HepG2 (cell line): ENCODE measurements around the gene SCFD2. TPM values are rescaled to one million over a fixed set of nuclear protein-coding genes. Genes with fewer than 3 reads are reported as not detected.

ENCODE experiments used
- ATAC-seq: fragments of 200-7000 bp; cut with Tn5 transposase; 3 replicates; pipeline ENCODE4 v1.9.1; 2020; ENCODE audit warnings: mild to moderate bottlenecking, moderate library complexity
- BruUV-seq: library from RNA; stranded (reverse); fragments of 400-500 nt; replicated peaks from 2 replicates; lab custom pipeline; 2021; lab: Mats Ljungman, UMichigan
- CTCF ChIA-PET: fragments of 300-600 bp; formaldehyde crosslinking; extraction: SDS; loops from one replicate; lab custom pipeline; 2021; ENCODE audit warnings: low total read pairs, inconsistent platforms, low intra/inter-chr PET ratio; lab: Yijun Ruan, JAX
- POLR2A ChIA-PET: fragments of 350-600 bp; sonication (Branson Sonifier 250); formaldehyde crosslinking; loops from one replicate; lab custom pipeline; 2020; ENCODE audit warnings: antibody characterized with exemption, inconsistent platforms; lab: Yijun Ruan, JAX
- DNase-seq: peaks from one replicate; pipeline ENCODE4 v3.0.0-alpha.2; 2015; ENCODE audit warnings: low spot score
- FAIRE-seq: peaks from 3 replicates; lab custom pipeline; 2011; peaks lifted over from hg19 to GRCh38; lab: Jason Lieb, UNC
- H2AFZ ChIP-seq: one replicate; pipeline ENCODE4 v1.6.1; 2011; ENCODE audit warnings: low read length, inconsistent platforms
- H3K27ac ChIP-seq: fragments of 300-600 bp; 3 replicates; pipeline ENCODE4 v1.8.0; 2011; ENCODE audit warnings: mixed run types, mild to moderate bottlenecking, mixed read lengths, low read length, inconsistent platforms; ENCODE audit not compliant: insufficient read depth; ENCODE audit errors: extremely low read length
- H3K27me3 ChIP-seq, 2 experiments: fragments of 200-600 bp in 1 of 2; 2 replicates in 1 of 2; 3 replicates in 1 of 2; pipeline versions ENCODE4 v1.6.0 to v1.8.0; 2011; ENCODE audit warnings: low read length in 2 of 2, mild to moderate bottlenecking in 2 of 2, moderate library complexity in 2 of 2, inconsistent platforms in 1 of 2; ENCODE audit not compliant: insufficient read depth in 2 of 2, control insufficient read depth in 1 of 2
- H3K36me3 ChIP-seq, 2 experiments: fragments of 200-600 bp in 1 of 2; replicated peaks in 1 of 2; 2 replicates in 1 of 2; 3 replicates in 1 of 2; pipeline versions ENCODE4 v1.5.1 to v1.8.0; 2011; ENCODE audit warnings: low read length in 2 of 2, inconsistent platforms in 1 of 2; ENCODE audit not compliant: insufficient read depth in 2 of 2, control insufficient read depth in 1 of 2
- H3K4me1 ChIP-seq: 2 replicates; pipeline ENCODE4 v1.5.1; 2012; ENCODE audit warnings: low read length, inconsistent platforms; ENCODE audit not compliant: insufficient read depth
- H3K4me2 ChIP-seq: 2 replicates; pipeline ENCODE4 v1.6.0; 2011; ENCODE audit warnings: low read depth, low read length, inconsistent platforms
- H3K4me3 ChIP-seq, 3 experiments: fragments of 200-600 bp in 1 of 3; sonication (generic), shearing (Covaris generic) in 1 of 3; replicated peaks in 1 of 3; 2 replicates each; pipeline ENCODE4 v1.5.1; 2011 to 2016; ENCODE audit warnings: low read length in 3 of 3, inconsistent platforms in 2 of 3, low read depth in 2 of 3, mild to moderate bottlenecking in 2 of 3, control low read depth in 1 of 3, mixed read lengths in 1 of 3; ENCODE audit not compliant: insufficient read depth in 1 of 3
- H3K79me2 ChIP-seq: one replicate; pipeline ENCODE4 v1.6.1; 2011; ENCODE audit warnings: low read length, inconsistent platforms; ENCODE audit not compliant: insufficient read depth
- H3K9ac ChIP-seq: 2 replicates; pipeline ENCODE4 v1.6.0; 2011; ENCODE audit warnings: mild to moderate bottlenecking, low read depth, low read length, inconsistent platforms; ENCODE audit not compliant: insufficient read depth
- H3K9me3 ChIP-seq: 2 replicates; pipeline ENCODE4 v1.5.1; 2012; ENCODE audit warnings: mild to moderate bottlenecking, low read length
- H4K20me1 ChIP-seq: 2 replicates; pipeline ENCODE4 v1.6.0; 2011; ENCODE audit warnings: inconsistent platforms, mild to moderate bottlenecking, low read length, moderate library complexity; ENCODE audit not compliant: insufficient read depth
- FOSL1 ChIP-seq: sonication (generic); formaldehyde crosslinking; IDR thresholded peaks from 2 replicates; pipeline ENCODE4 v1.9.0; 2021; ENCODE audit warnings: missing genetic modification reagents, borderline replicate concordance
- GATAD2A ChIP-seq: IDR thresholded peaks from 2 replicates; pipeline ENCODE4 v1.6.1; 2016
- IKZF5 ChIP-seq: IDR thresholded peaks from 2 replicates; pipeline ENCODE4 v1.6.1; 2018; ENCODE audit warnings: missing genetic modification reagents, mild to moderate bottlenecking, missing compliant biosample characterization
- MTA3 ChIP-seq: sonication (generic); formaldehyde crosslinking; IDR thresholded peaks from 2 replicates; pipeline ENCODE4 v1.4.0; 2020; ENCODE audit warnings: missing genetic modification reagents
- POGZ ChIP-seq: sonication (generic); formaldehyde crosslinking; IDR thresholded peaks from 2 replicates; pipeline ENCODE4 v1.4.0; 2020; ENCODE audit warnings: mild to moderate bottlenecking, missing genetic modification reagents
- SP2 ChIP-seq: sonication (generic); formaldehyde crosslinking; IDR thresholded peaks from 2 replicates; pipeline ENCODE4 v1.5.1; 2020; ENCODE audit warnings: mild to moderate bottlenecking, missing genetic modification reagents
- TFE3 ChIP-seq: IDR thresholded peaks from 2 replicates; pipeline ENCODE4 v1.6.1; 2016
- ZFP62 ChIP-seq: sonication (generic); formaldehyde crosslinking; IDR thresholded peaks from 2 replicates; pipeline ENCODE4 v1.4.0; 2020; ENCODE audit warnings: missing genetic modification reagents
- ZFY ChIP-seq: sonication (generic); formaldehyde crosslinking; IDR thresholded peaks from 2 replicates; pipeline ENCODE4 v1.4.0; 2020; ENCODE audit warnings: missing genetic modification reagents
- WGBS: methylation state at CpG from one replicate; pipeline ENCODE4 v1.1.6; 2017; ENCODE audit warnings: low lambda C conversion rate; 5-methylcytosine and 5-hydroxymethylcytosine counted together
- in situ Hi-C: cut with HindIII; loops from 2 replicates; pipeline ENCODE4 v1.10.0; 2017; ENCODE audit warnings: low pct_unique_long_range_greater_than_20kb; ENCODE audit not compliant: extremely low pct_ligation_motif_present
- intact Hi-C: fragments of 100-400 bp; cut with micrococcal nuclease; formaldehyde crosslinking; loops from one replicate; pipeline ENCODE4 v1.10.0; 2022; ENCODE audit not compliant: unreplicated experiment
- polyA plus RNA-seq, 8 experiments: library from polyadenylated mRNA; depleted of rRNA in 3 of 8; stranded (reverse) in 7 of 8; unstranded in 1 of 8; fragments of >200 nt; fragmentation: Illumina TruSeq in 4 of 8; extraction: Trizol in 4 of 8; gene quantifications; 2 replicates each; pipeline versions ENCODE4 v1.2.1 to v1.2.3, GENCODE V29; 2011 to 2016; ENCODE audit warnings: low read depth in 4 of 8, missing spikeins in 1 of 8, mixed read lengths in 1 of 8; ENCODE audit not compliant: insufficient read depth in 1 of 8
- total RNA-seq, 5 experiments: library from RNA; depleted of rRNA; stranded (reverse); fragments of >200 nt; fragmentation: Illumina TruSeq; extraction: Trizol; gene quantifications; 2 replicates each; pipeline ENCODE4 v1.2.3, GENCODE V29; 2016; ENCODE audit warnings: low read depth in 1 of 5

SCFD2 gene
- total and polyA plus RNA-seq, 2 of the 13 experiments (the other 11 are each of a cell fraction or from before 2014, with no cell fraction given) = 4.6 to 15.6 TPM

GRCh38 chr4:52919461-52919860 lies 446.4 kb downstream of the SCFD2 start:
- no peaks in the 10 kb centered on the region for H3K9me3 ChIP-seq
- no peaks in the 10 kb centered on the region for H3K79me2 ChIP-seq
- ATAC-seq = no peak
- WGBS = 82% methylated on average over 2 of the region's 2 CpGs
- no peaks in the 10 kb centered on the region; a peak in 1 of 5 replicates for H3K27me3 ChIP-seq
- H3K4me3 ChIP-seq = no peak overlapping the region
- no peak overlapping the region for H3K4me2 ChIP-seq
- no peak overlapping the region for H2AFZ ChIP-seq
- H3K4me1 ChIP-seq = peaks cover 18% of the 10 kb centered on the region
- no peaks in the 10 kb centered on the region for H4K20me1 ChIP-seq
- no peak for DNase-seq
- intact Hi-C loops (no loop called here), in situ Hi-C loops (no loop called here)
- no peak overlapping the region for H3K9ac ChIP-seq
- ChIA-PET POLR2A (no interaction called here), CTCF (no interaction called here)
- TF ChIP-seq GATAD2A (CRISPR knock-in tag) (no peak), ZFP62 (CRISPR knock-in tag) (no peak), ZFY (no peak), FOSL1 (CRISPR knock-in tag) (no peak), TFE3 (CRISPR knock-in tag) (no peak), POGZ (CRISPR knock-in tag) (no peak), MTA3 (CRISPR knock-in tag) (no peak), SP2 (CRISPR knock-in tag) (no peak), IKZF5 (CRISPR knock-in tag) (no peak)
- no peaks in the 10 kb centered on the region for H3K36me3 ChIP-seq
- no peak overlapping the region for H3K27ac ChIP-seq
- BruUV-seq = no TSS peak
- no peak for FAIRE-seq
